Measurements from ENCODE around the gene RHBDL2.
"Not testable (repeated sequence)": the region's sequence is repeated elsewhere in the genome, so short reads cannot be mapped to it uniquely, and the experiment has no call there.

RHBDL2 gene

DNA sequence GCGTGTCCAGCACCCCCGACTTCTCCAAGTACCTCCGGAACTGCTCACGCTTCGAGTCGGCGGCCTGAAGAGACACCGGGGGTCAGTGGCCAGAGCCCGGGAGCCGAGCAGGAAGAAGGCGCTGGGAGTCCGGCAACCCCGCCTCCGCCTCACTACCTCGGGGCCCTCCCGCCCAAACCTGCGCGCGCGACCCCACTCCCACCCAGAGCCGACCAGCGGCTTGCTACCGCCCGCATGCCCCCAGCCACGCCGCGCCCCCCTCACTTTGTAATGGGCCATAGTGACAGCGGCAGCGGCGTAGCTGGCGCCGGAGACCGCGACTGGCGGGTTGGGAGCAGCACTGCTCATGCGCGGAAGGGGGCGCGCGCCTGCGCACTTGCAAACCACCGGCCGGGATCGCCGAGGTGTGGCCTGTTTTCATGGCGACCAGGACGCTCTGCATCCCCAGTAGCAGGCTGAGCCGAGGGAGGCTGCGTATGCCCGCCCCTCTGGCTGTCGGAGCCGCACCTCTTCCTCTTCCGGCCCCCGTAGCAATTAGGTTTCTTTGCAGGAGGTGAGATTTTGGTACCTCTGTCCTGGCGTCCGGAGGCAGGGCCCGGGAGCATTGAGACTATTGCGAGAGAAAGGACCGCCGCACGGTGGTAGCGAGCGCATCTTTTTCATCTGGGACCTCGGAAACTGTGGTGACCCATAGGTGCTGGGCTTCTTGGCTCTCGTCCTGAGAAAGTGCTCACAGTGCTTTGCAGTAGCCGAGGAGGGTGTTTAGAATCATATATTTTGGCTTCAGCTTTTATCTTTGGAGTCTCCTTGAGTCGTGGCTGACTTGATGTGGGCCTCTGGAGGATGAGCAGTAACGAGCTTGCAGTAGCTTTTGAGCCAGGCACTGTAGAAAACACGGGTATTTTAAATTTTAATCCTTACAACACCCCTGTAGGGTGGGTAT is 68.3 kb downstream of the RHBDL2 start, which contains the start of gene MYCBP:
Gene MYCBP (minus strand): TSS at position 322 of the 943 bp plus-strand sequence. CDS start 43 bp downstream, at position 279.
- FAIRE-seq, result peak; percentile 17

GRCh38 chr1:38872401-38873026 is 69.1 kb downstream of the RHBDL2 start:
- FAIRE-seq, result no peak

DNA sequence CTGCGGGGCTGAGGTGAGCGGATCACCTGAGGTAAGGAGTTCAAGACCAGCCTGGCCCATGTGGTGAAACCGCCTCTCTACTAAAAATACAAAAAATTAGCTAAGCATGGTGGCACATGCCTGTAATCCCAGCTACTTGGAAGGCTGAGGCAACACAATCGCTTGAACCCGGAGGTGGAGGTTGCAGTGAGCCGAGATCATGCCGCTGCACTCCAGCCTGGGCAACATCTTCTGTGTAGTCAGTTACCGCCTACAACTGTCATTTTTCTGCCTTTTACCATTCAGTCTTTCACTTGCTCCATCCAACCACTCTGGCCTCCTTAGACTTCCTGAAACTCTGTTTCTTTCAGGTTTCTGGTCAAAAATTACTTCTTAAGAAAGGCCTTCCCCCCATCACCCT is 70.6 kb downstream of the RHBDL2 start:
- FAIRE-seq, result no peak

DNA sequence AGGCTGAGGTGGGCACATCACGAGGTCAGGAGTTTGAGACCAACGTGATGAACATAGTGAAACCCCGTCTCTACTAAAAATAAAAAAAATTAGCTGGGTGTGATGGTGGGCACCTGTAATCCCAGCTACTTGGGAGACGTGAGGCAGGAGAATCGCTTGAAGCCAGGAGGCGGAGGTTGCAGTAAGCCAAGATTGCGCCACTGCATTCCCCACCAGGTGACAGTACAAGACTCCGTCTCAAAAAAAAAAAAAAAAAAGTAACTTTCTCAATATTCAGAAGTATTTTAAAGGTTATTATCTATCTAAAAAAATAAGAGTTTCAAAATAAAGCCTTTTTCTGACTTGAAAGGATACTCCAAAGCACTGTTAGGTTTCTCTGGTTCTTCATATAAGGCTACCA is 74.4 kb downstream of the RHBDL2 start:
- FAIRE-seq, result no peak

GRCh38 chr1:38865112-38865715 is 76.4 kb downstream of the RHBDL2 start:
- FAIRE-seq, result no peak

GRCh38 chr1:38860454-38860795 is 81.2 kb downstream of the RHBDL2 start:
- FAIRE-seq, result no peak

- FAIRE-seq, result no peak
Observed at GRCh38 chr1:38859561-38860453, 81.8 kb downstream of the RHBDL2 start, which contains the start of gene RRAGC. Gene RRAGC, minus strand, starts transcription at chr1:38859772. Its CDS starts 126 bp downstream, at chr1:38859646.

DNA sequence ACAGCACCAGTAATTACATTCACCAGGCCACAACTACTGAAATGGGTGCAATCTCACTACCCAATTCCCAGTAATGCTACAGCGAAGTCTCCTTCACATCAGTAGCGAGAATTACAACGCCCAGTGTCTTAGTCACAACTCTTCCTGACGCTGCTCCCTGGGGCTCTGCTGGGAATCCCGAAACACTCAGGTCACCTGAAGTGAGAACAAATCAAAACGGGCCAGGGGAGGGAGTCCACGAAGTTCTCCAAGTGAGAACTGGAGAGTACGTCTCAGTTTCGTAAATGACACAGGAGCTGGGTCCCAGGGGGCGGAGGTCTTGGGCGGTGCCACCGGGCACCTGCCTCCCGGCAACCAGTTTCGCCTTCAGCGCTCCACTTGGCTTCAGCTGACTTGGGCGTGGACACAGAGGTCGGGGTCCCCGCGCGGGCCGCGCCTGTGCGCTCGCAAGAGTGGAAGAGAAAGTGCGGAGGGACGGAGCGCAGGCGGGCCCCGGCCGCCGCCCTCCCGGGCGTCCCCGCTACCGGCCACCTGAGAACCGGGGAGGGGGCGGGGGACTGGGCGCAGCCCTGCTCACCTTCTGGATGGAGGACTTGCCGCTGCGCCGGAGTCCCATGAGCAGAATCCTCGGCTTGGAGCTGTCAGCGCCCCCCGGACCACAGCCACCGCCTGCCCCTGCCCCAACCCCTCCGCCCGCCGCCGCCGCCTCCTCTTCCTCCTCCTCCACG is 82.6 kb downstream of the RHBDL2 start:
- no peak for FAIRE-seq

GRCh38 chr1:38852780-38853179 is 88.8 kb downstream of the RHBDL2 start:
- FAIRE-seq, result no peak

- FAIRE-seq, result no peak
Observed at GRCh38 chr1:38848071-38848470, 93.6 kb downstream of the RHBDL2 start.

GRCh38 chr1:38846210-38846609 is 95.4 kb downstream of the RHBDL2 start:
- FAIRE-seq, result no peak

DNA sequence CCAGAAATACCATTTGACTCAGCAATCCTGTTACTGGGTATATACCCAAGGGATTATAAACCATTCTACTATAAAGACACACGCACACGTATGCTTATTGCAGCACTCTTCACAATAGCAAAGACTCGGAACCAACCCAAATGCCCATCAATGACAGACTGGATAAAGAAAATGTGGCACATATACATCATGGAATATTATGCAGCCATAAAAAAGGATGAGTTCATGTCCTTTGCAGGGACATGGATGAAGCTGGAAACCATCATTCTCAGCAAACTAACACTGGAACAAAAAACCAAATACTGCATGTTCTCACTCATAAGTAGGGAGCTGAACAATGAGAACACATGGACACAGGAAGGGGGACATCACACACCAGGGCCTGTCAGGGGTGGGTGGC is 96.5 kb downstream of the RHBDL2 start:
- not testable (repeated sequence) for FAIRE-seq

- no peak for FAIRE-seq
Observed at GRCh38 chr1:38840281-38840680, 101.3 kb downstream of the RHBDL2 start.

- FAIRE-seq, result no peak
Observed at GRCh38 chr1:38839363-38839762, 102.3 kb downstream of the RHBDL2 start.

- FAIRE-seq, result not testable (repeated sequence)
Observed at GRCh38 chr1:38836316-38836715, 105.3 kb downstream of the RHBDL2 start.
